Smooth muscle cell (in vitro differentiated cells): Measurements from ENCODE around the gene HNRNPA0. TPM values are rescaled to one million over a fixed set of nuclear protein-coding genes. Genes with fewer than 3 reads are reported as not detected.

Experiments
- DNase-seq: peaks from one replicate; lab custom pipeline; 2025; ENCODE audit not compliant: unreplicated experiment; lab: John Stamatoyannopoulos, UW
- H2AFZ ChIP-seq: fragments of 200-600 bp; sonication (generic); 2 replicates; pipeline ENCODE4 v1.6.0; 2016; ENCODE audit warnings: antibody characterized with exemption, low read depth, mild to moderate bottlenecking
- H3F3A ChIP-seq: fragments of 200-600 bp; sonication (generic); 2 replicates; pipeline ENCODE4 v1.6.0; 2017; ENCODE audit warnings: antibody characterized with exemption, low read depth
- H3K27ac ChIP-seq: fragments of 200-600 bp; sonication (generic); 2 replicates; pipeline ENCODE4 v1.5.1; 2016; ENCODE audit warnings: low read depth, mild to moderate bottlenecking
- H3K27me3 ChIP-seq: fragments of 200-600 bp; sonication (generic); 2 replicates; pipeline ENCODE4 v1.6.1; 2016; ENCODE audit warnings: low read depth, mild to moderate bottlenecking
- H3K36me3 ChIP-seq: fragments of 200-600 bp; sonication (generic); 2 replicates; pipeline ENCODE4 v1.5.1; 2016; ENCODE audit warnings: low read depth
- H3K4me1 ChIP-seq: fragments of 200-600 bp; sonication (generic); 2 replicates; pipeline ENCODE4 v1.5.1; 2016; ENCODE audit warnings: low read depth
- H3K4me2 ChIP-seq: fragments of 200-600 bp; sonication (generic); 2 replicates; pipeline ENCODE4 v1.6.0; 2016; ENCODE audit warnings: mild to moderate bottlenecking
- H3K4me3 ChIP-seq: fragments of 200-600 bp; sonication (generic); 2 replicates; pipeline ENCODE4 v1.5.1; 2016; ENCODE audit warnings: mild to moderate bottlenecking
- H3K79me2 ChIP-seq: fragments of 200-600 bp; sonication (generic); 2 replicates; pipeline ENCODE4 v1.6.0; 2016; ENCODE audit warnings: low read depth, mild to moderate bottlenecking
- H3K9ac ChIP-seq: fragments of 200-600 bp; sonication (generic); 2 replicates; pipeline ENCODE4 v1.6.0; 2016; ENCODE audit warnings: low read depth
- H3K9me3 ChIP-seq: fragments of 200-600 bp; sonication (generic); replicated peaks from 2 replicates; pipeline ENCODE4 v1.5.1; 2016; ENCODE audit warnings: low read depth
- H4K20me1 ChIP-seq: fragments of 200-600 bp; sonication (generic); 2 replicates; pipeline ENCODE4 v1.6.0; 2016; ENCODE audit warnings: low read depth
- WGBS: methylation state at CpG from one replicate; pipeline ENCODE4 v1.1.7; 2016; ENCODE audit warnings: low lambda C conversion rate; 5-methylcytosine and 5-hydroxymethylcytosine counted together
- polyA plus RNA-seq: library from polyadenylated mRNA; unstranded; fragments of >200 nt; fragmentation: Nextera tagmentation; extraction: Ambion mirVana; gene quantifications from 2 replicates; pipeline ENCODE4 v1.2.1, GENCODE V29; 2016
- total RNA-seq: library from RNA; depleted of rRNA; stranded (reverse); fragments of >200 nt; gene quantifications from 2 replicates; pipeline ENCODE4 v1.2.3, GENCODE V29; 2014
- TF ChIP-seq, protein P1 (sequence below): fragments of 200-600 bp; sonication (generic); IDR thresholded peaks from 2 replicates; pipeline ENCODE4 v1.5.1; 2017; ENCODE audit warnings: borderline replicate concordance, mild to moderate bottlenecking, antibody characterized with exemption; ENCODE audit not compliant: insufficient read depth, poor library complexity, severe bottlenecking

The HNRNPA0 gene
- total and polyA plus RNA-seq, 2 experiments from 2014 or later = 14.4 to 18.8 TPM

DNA sequence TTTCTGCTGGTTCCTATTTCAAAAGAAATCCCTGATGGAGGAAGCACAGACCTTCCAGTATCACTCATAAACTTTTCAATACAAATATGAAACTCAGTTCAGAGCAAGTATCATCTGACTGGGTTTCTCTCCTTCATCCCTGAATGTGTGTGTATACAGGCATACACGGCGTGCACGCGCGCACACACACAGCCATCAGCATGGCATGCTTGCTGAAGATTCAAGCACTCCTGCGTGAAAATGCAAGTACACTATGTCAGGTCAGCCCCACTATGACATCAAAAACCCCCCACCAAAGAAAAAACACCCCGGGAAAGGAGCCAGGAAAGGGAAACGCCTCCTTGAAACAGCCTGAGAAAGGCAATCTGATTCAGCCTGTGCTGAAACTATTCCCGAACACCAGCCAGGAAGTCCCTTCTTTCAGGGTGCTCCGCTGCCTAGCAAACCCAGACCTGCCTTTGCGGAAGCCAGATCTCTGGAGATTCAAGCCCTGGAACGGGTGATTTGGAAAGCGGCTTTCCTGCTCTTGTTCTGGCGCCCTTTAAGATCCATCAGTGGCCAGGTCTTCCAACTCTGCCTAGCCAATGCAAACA is 19.1 kb downstream of the HNRNPA0 start:
- H3F3A ChIP-seq = peaks cover 17% of the 10 kb centered on the region
- no peaks in the 10 kb centered on the region for H3K79me2 ChIP-seq
- H3K4me1 ChIP-seq = peaks cover 21% of the 10 kb centered on the region
- H3K9ac ChIP-seq = peak overlapping the region; percentile 31
- H4K20me1 ChIP-seq = no peaks in the 10 kb centered on the region
- no peaks in the 10 kb centered on the region for H3K27me3 ChIP-seq
- H3K36me3 ChIP-seq = no peaks in the 10 kb centered on the region
- H3K27ac ChIP-seq = peak overlapping the region; percentile 80
- H3K4me2 ChIP-seq = peak overlapping the region; percentile 90
- H3K4me3 ChIP-seq = peak overlapping the region; percentile 52
- DNase-seq = no peak
- TF ChIP-seq, protein P1, sequence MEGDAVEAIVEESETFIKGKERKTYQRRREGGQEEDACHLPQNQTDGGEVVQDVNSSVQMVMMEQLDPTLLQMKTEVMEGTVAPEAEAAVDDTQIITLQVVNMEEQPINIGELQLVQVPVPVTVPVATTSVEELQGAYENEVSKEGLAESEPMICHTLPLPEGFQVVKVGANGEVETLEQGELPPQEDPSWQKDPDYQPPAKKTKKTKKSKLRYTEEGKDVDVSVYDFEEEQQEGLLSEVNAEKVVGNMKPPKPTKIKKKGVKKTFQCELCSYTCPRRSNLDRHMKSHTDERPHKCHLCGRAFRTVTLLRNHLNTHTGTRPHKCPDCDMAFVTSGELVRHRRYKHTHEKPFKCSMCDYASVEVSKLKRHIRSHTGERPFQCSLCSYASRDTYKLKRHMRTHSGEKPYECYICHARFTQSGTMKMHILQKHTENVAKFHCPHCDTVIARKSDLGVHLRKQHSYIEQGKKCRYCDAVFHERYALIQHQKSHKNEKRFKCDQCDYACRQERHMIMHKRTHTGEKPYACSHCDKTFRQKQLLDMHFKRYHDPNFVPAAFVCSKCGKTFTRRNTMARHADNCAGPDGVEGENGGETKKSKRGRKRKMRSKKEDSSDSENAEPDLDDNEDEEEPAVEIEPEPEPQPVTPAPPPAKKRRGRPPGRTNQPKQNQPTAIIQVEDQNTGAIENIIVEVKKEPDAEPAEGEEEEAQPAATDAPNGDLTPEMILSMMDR = no peak
- 14% methylated on average over 14 of the region's 14 CpGs for WGBS
- peak overlapping the region; percentile 85 for H2AFZ ChIP-seq
- H3K9me3 ChIP-seq = no peaks in the 10 kb centered on the region

DNA sequence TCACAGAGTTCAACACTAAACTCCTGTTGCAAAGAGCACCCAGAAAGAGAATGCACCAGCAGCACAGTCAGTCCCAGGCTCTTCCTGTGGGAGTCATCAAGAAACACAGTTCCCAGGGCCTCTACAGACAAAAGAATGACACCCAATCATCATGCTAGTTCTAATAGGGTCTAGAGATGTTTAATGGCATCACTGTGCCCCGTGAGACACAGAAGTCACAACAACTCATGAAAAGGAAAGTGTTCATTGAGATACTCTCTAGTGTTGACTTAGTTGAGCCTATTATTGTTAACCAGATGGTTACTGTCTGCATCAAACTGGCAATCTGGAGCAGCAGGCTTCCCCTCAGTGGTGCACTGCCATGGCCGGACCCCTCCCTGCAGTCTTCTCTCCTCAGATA is 19.8 kb downstream of the HNRNPA0 start:
- peak overlapping the region; percentile 85 for H2AFZ ChIP-seq

DNA sequence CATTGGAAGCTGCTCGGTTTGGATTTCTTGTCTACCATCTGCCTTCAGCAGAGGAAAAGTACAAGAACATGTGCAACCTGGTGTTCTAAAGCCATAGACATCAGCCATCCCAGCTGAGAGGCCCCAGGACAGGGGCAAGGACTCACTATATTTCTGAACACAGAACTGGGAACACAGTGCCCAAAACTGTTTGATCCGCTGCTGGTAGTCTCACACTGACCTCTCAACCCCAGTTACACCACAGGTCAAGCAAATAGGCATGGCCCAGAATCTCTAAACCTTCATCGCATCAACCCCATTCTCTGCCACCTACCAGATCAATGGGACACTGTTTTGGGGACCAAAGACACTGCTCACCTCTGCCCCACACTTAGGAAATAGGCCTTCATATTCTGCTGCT is 20.2 kb downstream of the HNRNPA0 start:
- no peak overlapping the region for H3K27ac ChIP-seq
- no peaks in the 10 kb centered on the region for H3K27me3 ChIP-seq
- no peaks in the 10 kb centered on the region for H3K9me3 ChIP-seq
- no peaks in the 10 kb centered on the region for H4K20me1 ChIP-seq
- H3F3A ChIP-seq = peaks cover 17% of the 10 kb centered on the region
- DNase-seq = no peak
- TF ChIP-seq, protein P1 = no peak
- peaks cover 21% of the 10 kb centered on the region for H3K4me1 ChIP-seq
- no peaks in the 10 kb centered on the region for H3K79me2 ChIP-seq
- peak overlapping the region; percentile 90 for H3K4me2 ChIP-seq
- no peak overlapping the region for H3K4me3 ChIP-seq
- no peak overlapping the region for H2AFZ ChIP-seq
- no peaks in the 10 kb centered on the region for H3K36me3 ChIP-seq
- H3K9ac ChIP-seq = no peak overlapping the region
- WGBS = 100% methylated on average over 3 of the region's 3 CpGs

More for the DNA sequence above, 19.8 kb downstream of the HNRNPA0 start:
- Histone ChIP-seq H3K4me3 (peak overlapping the region; percentile 52), H3K9me3 (no peaks in the 10 kb centered on the region), H3K79me2 (no peaks in the 10 kb centered on the region), H4K20me1 (no peaks in the 10 kb centered on the region), H3K36me3 (no peaks in the 10 kb centered on the region), H3K4me1 (peaks cover 21% of the 10 kb centered on the region), H3K27me3 (no peaks in the 10 kb centered on the region), H3K9ac (no peak overlapping the region), H3F3A (peaks cover 17% of the 10 kb centered on the region), H3K27ac (no peak overlapping the region), H3K4me2 (peak overlapping the region; percentile 90)
- TF ChIP-seq, protein P1 = no peak
- WGBS = 84% methylated on average over 2 of the region's 2 CpGs
- no peak for DNase-seq

DNA sequence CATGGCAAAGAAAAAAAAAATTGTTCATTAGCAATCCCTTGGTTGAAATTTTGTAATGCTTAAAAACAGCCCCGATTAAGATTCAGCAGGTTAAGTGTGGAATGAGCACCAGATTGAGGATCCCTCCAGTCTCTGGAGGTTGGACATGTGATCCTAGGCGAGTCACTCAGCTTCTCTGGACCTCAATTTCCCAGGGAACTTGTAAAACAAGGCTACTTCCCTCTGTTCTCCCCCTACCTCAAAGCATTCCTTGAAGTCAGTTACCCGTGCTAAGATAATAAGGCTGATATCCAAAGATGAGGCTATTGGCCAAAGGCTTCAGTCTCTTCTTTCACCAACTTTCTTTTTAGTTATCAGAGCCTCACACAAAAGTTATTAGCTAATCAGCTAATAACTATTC is 21.2 kb downstream of the HNRNPA0 start:
- 69% methylated on average over 3 of the region's 3 CpGs for WGBS
- DNase-seq = no peak
- no peak overlapping the region for H3K4me3 ChIP-seq

More for the DNA sequence above, 21.2 kb downstream of the HNRNPA0 start:
- Histone ChIP-seq H3K9me3 (no peaks in the 10 kb centered on the region), H4K20me1 (no peaks in the 10 kb centered on the region), H3K27me3 (no peaks in the 10 kb centered on the region), H3F3A (peaks cover 12% of the 10 kb centered on the region), H2AFZ (no peak overlapping the region), H3K9ac (no peak overlapping the region), H3K36me3 (no peaks in the 10 kb centered on the region), H3K27ac (no peak overlapping the region), H3K4me1 (peaks cover 21% of the 10 kb centered on the region), H3K79me2 (no peaks in the 10 kb centered on the region), H3K4me2 (no peak overlapping the region)
- TF ChIP-seq, protein P1 = no peak
